Neural progenitor cell (in vitro differentiated cells): ENCODE results near the gene TMC8. TPM values are rescaled to one million over a fixed set of nuclear protein-coding genes. Genes with fewer than 3 reads are reported as not detected.

ENCODE experiments used
- DNase-seq: peaks from one replicate; pipeline ENCODE4 v3.0.0-alpha.2; 2016; ENCODE audit warnings: low spot score
- H2AFZ ChIP-seq: fragments of 200-600 bp; sonication (generic); replicated peaks from 2 replicates; pipeline ENCODE4 v1.6.1; 2016; ENCODE audit warnings: antibody characterized with exemption
- H3F3A ChIP-seq: fragments of 200-600 bp; sonication (generic); 2 replicates; pipeline ENCODE4 v1.6.1; 2016; ENCODE audit warnings: antibody characterized with exemption, low read depth
- H3K27ac ChIP-seq: fragments of 200-600 bp; sonication (generic); 2 replicates; pipeline ENCODE4 v1.5.1; 2016; ENCODE audit warnings: mild to moderate bottlenecking
- H3K27me3 ChIP-seq: fragments of 200-600 bp; sonication (generic); 2 replicates; pipeline ENCODE4 v1.6.1; 2016; ENCODE audit warnings: mild to moderate bottlenecking, moderate library complexity
- H3K36me3 ChIP-seq: fragments of 200-600 bp; sonication (generic); 2 replicates; pipeline ENCODE4 v1.5.1; 2016
- H3K4me1 ChIP-seq: fragments of 200-600 bp; sonication (generic); 2 replicates; pipeline ENCODE4 v1.6.1; 2016; ENCODE audit warnings: mixed run types
- H3K4me2 ChIP-seq: fragments of 200-600 bp; sonication (generic); 2 replicates; pipeline ENCODE4 v1.6.1; 2016
- H3K4me3 ChIP-seq: fragments of 200-600 bp; sonication (generic); 2 replicates; pipeline ENCODE4 v1.5.1; 2016
- H3K79me2 ChIP-seq: fragments of 200-600 bp; sonication (generic); 2 replicates; pipeline ENCODE4 v1.6.1; 2016; ENCODE audit warnings: low read depth
- H3K9ac ChIP-seq: fragments of 200-600 bp; sonication (generic); 2 replicates; pipeline ENCODE4 v1.6.1; 2016
- H3K9me3 ChIP-seq: fragments of 200-600 bp; sonication (generic); 2 replicates; pipeline ENCODE4 v1.5.1; 2016; ENCODE audit warnings: low read depth
- H4K20me1 ChIP-seq: fragments of 200-600 bp; sonication (generic); 2 replicates; pipeline ENCODE4 v1.6.1; 2016; ENCODE audit warnings: low read depth
- H3K27ac Mint-ChIP-seq: 3 replicates; pipeline ENCODE4 v1.8.0; 2021; ENCODE audit warnings: mixed read lengths
- H3K27me3 Mint-ChIP-seq: 2 replicates; pipeline ENCODE4 v1.8.0; 2022; ENCODE audit warnings: low read depth, mild to moderate bottlenecking, inconsistent platforms, moderate library complexity, mixed read lengths; ENCODE audit not compliant: insufficient read depth
- H3K36me3 Mint-ChIP-seq: 3 replicates; pipeline ENCODE4 v1.8.0; 2021; ENCODE audit warnings: mixed read lengths
- H3K4me1 Mint-ChIP-seq: 3 replicates; pipeline ENCODE4 v1.8.0; 2021; ENCODE audit warnings: mixed read lengths
- H3K4me3 Mint-ChIP-seq: 3 replicates; pipeline ENCODE4 v1.8.0; 2021; ENCODE audit warnings: mild to moderate bottlenecking, moderate library complexity, mixed read lengths
- H3K9me3 Mint-ChIP-seq: 3 replicates; pipeline ENCODE4 v1.8.0; 2020; ENCODE audit warnings: mixed read lengths
- EZH2 ChIP-seq: fragments of 200-600 bp; sonication (generic); IDR thresholded peaks from 2 replicates; pipeline ENCODE4 v1.6.1; 2017; ENCODE audit warnings: antibody characterized with exemption, mild to moderate bottlenecking, moderate library complexity
- EZH2phosphoT487 ChIP-seq: fragments of 200-600 bp; sonication (generic); IDR thresholded peaks from 2 replicates; pipeline ENCODE4 v1.6.1; 2017; ENCODE audit warnings: antibody characterized with exemption
- total RNA-seq: library from RNA; depleted of rRNA; stranded (reverse); fragments of >200 nt; gene quantifications from 2 replicates; pipeline ENCODE4 v1.2.3, GENCODE V29; 2015; ENCODE audit warnings: low replicate concordance
- TF ChIP-seq, protein P1 (sequence below): fragments of 200-600 bp; sonication (generic); IDR thresholded peaks from 2 replicates; pipeline ENCODE4 v1.5.1; 2017; ENCODE audit warnings: antibody characterized with exemption, mild to moderate bottlenecking

TMC8 gene
- total RNA-seq, 1 donor from 2014 or later = not detected

DNA sequence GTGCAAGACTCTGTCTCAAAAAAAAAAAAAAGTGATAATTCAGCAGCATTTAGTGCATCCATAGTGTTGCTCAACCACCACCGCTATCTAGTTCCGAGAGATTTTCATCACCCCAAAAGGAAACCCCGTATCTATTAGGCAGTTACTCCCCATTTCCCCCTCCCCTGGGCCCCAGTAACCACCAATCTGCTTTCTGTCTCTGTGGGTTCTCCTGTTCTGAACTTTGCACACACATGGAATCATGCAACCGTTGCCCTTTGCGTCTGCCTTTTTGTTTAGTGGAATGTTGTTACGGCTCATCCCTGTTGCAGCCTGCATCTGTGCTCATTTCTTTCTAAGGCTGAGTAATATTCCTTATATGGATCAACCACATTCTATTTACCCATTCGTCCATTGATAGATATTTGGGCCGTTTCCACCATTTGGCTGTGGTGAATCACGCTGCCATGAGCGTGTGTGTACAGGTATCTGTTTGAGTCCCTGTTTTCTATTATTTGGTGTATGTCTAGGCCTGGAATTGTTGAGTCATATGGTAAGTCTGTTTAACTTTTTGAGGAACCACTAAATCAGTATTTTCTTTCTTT, 29.1 kb downstream of the TMC8 start:
- no peaks in the 10 kb centered on the region for H3K36me3 Mint-ChIP-seq
- H3K27me3 ChIP-seq = no peaks in the 10 kb centered on the region
- H3K79me2 ChIP-seq = no peaks in the 10 kb centered on the region
- no peak for DNase-seq
- H3K9ac ChIP-seq = no peak overlapping the region
- H3K4me1 Mint-ChIP-seq = no peaks in the 10 kb centered on the region
- no peak overlapping the region for H3K4me3 ChIP-seq
- no peaks in the 10 kb centered on the region for H3F3A ChIP-seq
- no peak for TF ChIP-seq EZH2phosphoT487
- no peak for TF ChIP-seq EZH2
- TF ChIP-seq, protein P1, sequence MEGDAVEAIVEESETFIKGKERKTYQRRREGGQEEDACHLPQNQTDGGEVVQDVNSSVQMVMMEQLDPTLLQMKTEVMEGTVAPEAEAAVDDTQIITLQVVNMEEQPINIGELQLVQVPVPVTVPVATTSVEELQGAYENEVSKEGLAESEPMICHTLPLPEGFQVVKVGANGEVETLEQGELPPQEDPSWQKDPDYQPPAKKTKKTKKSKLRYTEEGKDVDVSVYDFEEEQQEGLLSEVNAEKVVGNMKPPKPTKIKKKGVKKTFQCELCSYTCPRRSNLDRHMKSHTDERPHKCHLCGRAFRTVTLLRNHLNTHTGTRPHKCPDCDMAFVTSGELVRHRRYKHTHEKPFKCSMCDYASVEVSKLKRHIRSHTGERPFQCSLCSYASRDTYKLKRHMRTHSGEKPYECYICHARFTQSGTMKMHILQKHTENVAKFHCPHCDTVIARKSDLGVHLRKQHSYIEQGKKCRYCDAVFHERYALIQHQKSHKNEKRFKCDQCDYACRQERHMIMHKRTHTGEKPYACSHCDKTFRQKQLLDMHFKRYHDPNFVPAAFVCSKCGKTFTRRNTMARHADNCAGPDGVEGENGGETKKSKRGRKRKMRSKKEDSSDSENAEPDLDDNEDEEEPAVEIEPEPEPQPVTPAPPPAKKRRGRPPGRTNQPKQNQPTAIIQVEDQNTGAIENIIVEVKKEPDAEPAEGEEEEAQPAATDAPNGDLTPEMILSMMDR = no peak
- H3K4me2 ChIP-seq = no peak overlapping the region
- H3K27me3 Mint-ChIP-seq = peaks cover 4% of the 10 kb centered on the region
- no peaks in the 10 kb centered on the region for H3K9me3 ChIP-seq
- H3K9me3 Mint-ChIP-seq = no peaks in the 10 kb centered on the region
- H3K27ac Mint-ChIP-seq = no peak overlapping the region
- no peaks in the 10 kb centered on the region for H3K36me3 ChIP-seq
- H3K27ac ChIP-seq = no peak overlapping the region
- H4K20me1 ChIP-seq = no peaks in the 10 kb centered on the region
- H3K4me3 Mint-ChIP-seq = no peak overlapping the region
- H2AFZ ChIP-seq = no peak overlapping the region
- H3K4me1 ChIP-seq = no peaks in the 10 kb centered on the region

DNA sequence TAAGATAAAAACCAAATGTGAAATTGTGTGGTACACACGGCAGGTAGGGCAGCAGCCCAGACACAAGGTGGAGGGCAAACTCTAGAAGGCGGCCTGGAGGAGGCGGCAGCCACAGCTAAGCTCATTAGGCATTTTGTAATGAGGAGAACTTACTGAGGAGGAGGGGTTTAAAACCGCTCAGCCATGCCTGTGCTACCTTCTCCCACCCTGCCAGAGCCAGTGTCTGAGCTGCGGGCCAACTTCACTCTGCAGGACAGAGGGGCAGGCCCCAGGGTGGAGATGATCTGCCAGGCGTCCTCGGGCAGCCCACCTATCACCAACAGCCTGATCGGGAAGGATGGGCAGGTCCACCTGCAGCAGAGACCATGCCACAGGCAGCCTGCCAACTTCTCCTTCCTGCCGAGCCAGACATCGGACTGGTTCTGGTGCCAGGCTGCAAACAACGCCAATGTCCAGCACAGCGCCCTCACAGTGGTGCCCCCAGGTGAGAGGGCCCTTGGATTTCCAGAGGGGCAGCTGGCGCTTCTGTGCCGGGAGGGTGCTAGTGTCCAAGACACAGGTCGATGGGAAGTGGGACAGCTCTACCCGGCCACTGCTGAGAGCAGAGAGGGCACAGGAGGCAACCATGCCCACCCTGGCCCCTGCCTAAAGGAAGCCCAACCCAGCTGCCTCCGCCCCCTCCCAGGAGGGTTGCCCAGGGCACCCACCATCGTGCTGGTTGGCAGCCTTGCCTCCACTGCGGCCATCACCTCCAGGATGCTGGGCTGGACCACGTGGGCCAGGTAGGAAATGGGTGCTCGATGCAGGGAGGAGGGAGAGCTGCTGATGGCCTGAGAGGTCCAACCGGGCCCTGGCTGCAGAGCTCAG, 33.5 kb downstream of the TMC8 start:
- H3K9me3 Mint-ChIP-seq = no peaks in the 10 kb centered on the region
- no peak overlapping the region for H2AFZ ChIP-seq

DNA sequence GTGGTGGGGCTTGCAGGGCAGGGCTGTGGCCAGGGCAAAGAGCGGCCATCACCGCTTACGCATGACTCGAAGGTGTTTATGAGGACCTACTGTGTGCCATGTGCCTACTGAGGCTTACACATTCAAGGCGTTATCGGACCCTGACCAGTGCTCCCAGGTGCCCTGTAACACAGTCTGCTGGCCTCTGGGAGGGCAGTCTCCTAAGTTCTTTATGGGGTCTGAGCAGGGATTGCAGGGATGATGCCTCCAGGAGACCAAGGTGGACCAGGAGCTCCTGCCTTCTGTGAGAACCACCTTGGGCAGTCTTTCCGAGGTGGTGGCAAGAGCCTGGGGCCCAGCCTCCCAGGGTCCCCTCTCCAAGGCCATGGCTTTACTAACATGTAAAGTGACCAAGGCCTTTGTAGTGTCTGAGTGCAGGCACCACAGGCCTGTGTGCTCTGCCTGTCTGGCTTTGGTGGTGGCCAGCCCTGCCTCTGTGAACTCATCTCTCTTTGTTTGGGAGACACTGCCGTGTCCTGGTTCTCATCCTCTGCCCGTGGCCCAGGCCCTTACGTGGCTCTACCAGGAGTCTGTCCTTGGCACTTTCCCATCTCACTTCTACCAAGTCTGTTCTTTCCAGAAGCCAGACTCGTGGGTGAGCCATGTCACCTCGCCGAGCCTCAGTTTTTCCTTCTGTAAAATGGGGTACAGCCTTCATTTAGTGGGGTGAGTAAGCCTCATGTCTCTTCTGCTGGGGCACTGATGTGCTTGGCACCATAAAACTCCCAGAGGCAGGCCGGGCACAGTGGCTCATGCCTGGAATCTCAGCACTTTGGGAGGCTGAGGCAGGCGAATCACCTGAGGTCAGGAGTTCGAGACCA, 34.4 kb downstream of the TMC8 start:
- H3K79me2 ChIP-seq = no peaks in the 10 kb centered on the region
- H3K36me3 ChIP-seq = no peaks in the 10 kb centered on the region
- H3K4me3 Mint-ChIP-seq = peak overlapping the region; percentile 13
- no peaks in the 10 kb centered on the region for H3K27me3 ChIP-seq
- no peak overlapping the region for H3K27ac Mint-ChIP-seq
- H3K9me3 ChIP-seq = no peaks in the 10 kb centered on the region
- no peak overlapping the region for H3K4me2 ChIP-seq
- H3F3A ChIP-seq = peaks cover 9% of the 10 kb centered on the region
- no peaks in the 10 kb centered on the region for H3K9me3 Mint-ChIP-seq
- peaks cover 9% of the 10 kb centered on the region for H3K4me1 ChIP-seq
- no peaks in the 10 kb centered on the region for H3K36me3 Mint-ChIP-seq
- no peak overlapping the region for H3K27ac ChIP-seq
- no peaks in the 10 kb centered on the region for H3K4me1 Mint-ChIP-seq
- H3K4me3 ChIP-seq = no peak overlapping the region
- H2AFZ ChIP-seq = no peak overlapping the region
- no peak overlapping the region for H3K9ac ChIP-seq
- TF ChIP-seq EZH2 (no peak), EZH2phosphoT487 (no peak)
- TF ChIP-seq, protein P1 = no peak
- DNase-seq = no peak
- no peaks in the 10 kb centered on the region for H3K27me3 Mint-ChIP-seq
- peaks cover 12% of the 10 kb centered on the region for H4K20me1 ChIP-seq

More for the DNA sequence above, 33.5 kb downstream of the TMC8 start:
- Mint-ChIP-seq H3K27me3 (no peaks in the 10 kb centered on the region), H3K27ac (peak overlapping the region; percentile 72), H3K4me3 (no peak overlapping the region), H3K4me1 (no peaks in the 10 kb centered on the region), H3K36me3 (no peaks in the 10 kb centered on the region)
- H3K9ac ChIP-seq = no peak overlapping the region
- peaks cover under 1% of the 10 kb centered on the region for H3F3A ChIP-seq
- TF ChIP-seq, protein P1 = no peak
- TF ChIP-seq EZH2 (no peak), EZH2phosphoT487 (no peak)
- peaks cover 3% of the 10 kb centered on the region for H3K4me1 ChIP-seq
- H3K36me3 ChIP-seq = no peaks in the 10 kb centered on the region
- no peak overlapping the region for H3K4me2 ChIP-seq
- H3K27ac ChIP-seq = no peak overlapping the region
- no peak overlapping the region for H3K4me3 ChIP-seq
- H3K9me3 ChIP-seq = no peaks in the 10 kb centered on the region
- H3K27me3 ChIP-seq = no peaks in the 10 kb centered on the region
- no peaks in the 10 kb centered on the region for H3K79me2 ChIP-seq
- DNase-seq = no peak
- H4K20me1 ChIP-seq = peaks cover 4% of the 10 kb centered on the region
